ENCODE data around the gene OGFR. TPM values are rescaled to one million over a fixed set of nuclear protein-coding genes. Genes with fewer than 3 reads are reported as not detected.

The OGFR gene
- total RNA-seq, 2 donors from 2014 or later: 50.6 to 57.4 TPM

DNA sequence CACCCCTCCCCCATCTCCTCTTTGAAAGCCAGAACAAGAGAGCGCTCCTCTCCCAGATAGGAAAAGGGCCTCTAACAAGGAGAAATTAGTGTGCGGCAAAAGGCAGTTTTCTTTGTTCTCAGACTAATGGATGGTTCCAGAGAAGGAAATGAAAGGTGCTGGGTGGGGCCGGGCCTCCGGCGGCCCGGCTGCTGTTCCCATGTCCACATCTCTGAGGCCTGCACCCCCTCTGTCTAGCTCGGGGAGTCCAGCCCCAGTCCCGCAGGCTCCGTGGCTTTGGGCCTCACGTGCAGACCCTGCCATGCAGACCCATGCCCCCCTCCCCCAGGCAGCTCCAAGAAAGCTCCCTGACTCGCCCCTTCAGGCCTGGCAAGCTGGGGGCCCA is 44.2 kb upstream of the OGFR start:
- no peaks in the 10 kb centered on the region for H3K27me3 ChIP-seq (replicated peaks; ENCODE audit: insufficient read depth)
- H3K4me1 ChIP-seq (ENCODE audit: control insufficient read depth in 1 of 2, low read depth in 2 of 2): no peaks in the 10 kb centered on the region
- TF ChIP-seq, protein P1, sequence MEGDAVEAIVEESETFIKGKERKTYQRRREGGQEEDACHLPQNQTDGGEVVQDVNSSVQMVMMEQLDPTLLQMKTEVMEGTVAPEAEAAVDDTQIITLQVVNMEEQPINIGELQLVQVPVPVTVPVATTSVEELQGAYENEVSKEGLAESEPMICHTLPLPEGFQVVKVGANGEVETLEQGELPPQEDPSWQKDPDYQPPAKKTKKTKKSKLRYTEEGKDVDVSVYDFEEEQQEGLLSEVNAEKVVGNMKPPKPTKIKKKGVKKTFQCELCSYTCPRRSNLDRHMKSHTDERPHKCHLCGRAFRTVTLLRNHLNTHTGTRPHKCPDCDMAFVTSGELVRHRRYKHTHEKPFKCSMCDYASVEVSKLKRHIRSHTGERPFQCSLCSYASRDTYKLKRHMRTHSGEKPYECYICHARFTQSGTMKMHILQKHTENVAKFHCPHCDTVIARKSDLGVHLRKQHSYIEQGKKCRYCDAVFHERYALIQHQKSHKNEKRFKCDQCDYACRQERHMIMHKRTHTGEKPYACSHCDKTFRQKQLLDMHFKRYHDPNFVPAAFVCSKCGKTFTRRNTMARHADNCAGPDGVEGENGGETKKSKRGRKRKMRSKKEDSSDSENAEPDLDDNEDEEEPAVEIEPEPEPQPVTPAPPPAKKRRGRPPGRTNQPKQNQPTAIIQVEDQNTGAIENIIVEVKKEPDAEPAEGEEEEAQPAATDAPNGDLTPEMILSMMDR (IDR thresholded peaks at IDR 0.05): no peak
- ATAC-seq (ENCODE audit: insufficient number of reproducible peaks, low FRiP score, low read depth) (no peak), DNase-seq (ENCODE audit: low spot score) (no peak)
- no peak overlapping the region for H3K27ac ChIP-seq
- H3K4me3 ChIP-seq: no peak overlapping the region
- peaks cover 5% of the 10 kb centered on the region for H3K9me3 ChIP-seq
- no peaks in the 10 kb centered on the region for H3K36me3 ChIP-seq

DNA sequence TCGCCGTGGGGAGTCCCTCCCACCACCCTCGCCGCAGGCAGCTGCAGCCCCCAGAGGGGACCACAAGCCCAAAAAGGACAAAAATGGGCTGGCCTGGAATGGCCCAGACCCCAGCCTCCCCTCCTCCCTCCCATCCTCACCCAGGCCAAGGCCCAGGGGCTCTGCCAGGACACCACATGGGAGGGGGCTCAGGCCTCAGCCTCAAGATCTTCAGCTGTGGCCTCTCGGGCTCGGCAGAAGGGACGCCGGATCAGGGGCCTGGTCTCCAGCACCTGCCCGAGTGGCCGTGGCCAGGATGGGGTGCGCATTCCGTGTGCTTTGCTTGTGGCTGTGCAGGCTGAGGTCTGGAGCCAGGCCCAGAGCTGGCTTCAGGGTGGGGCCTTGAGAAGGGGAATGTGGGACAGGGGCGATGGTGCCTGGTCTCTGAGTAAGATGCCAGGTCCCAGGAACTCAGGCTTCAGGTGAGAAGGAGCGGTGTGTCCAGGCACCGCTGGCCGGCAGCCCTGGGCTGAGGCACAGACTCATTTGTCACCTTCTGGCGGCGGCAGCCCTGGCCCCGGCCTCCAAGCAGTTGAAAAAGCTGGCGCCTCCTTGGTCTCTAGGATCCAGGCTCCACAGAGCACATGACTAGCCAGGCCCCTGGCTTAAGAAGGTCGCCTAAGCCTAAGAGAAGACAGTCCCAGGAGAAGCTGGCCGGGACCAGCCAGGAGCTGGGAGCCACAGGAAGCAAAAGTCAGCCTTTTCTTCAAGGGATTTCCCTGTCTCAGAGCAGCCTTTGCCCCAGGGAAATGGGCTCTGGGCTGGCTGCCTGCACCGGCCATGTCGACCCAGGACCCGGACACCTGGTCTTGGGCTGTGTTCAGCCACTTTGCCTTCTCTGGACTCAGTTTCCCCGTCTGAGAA is 43.5 kb upstream of the OGFR start:
- DNase-seq (ENCODE audit: low spot score): no peak
- Histone ChIP-seq H3K36me3 (no peaks in the 10 kb centered on the region), H3K4me1 (ENCODE audit: control insufficient read depth in 1 of 2, low read depth in 2 of 2) (no peaks in the 10 kb centered on the region), H3K27ac (no peak overlapping the region), H3K9me3 (peaks cover 5% of the 10 kb centered on the region), H3K27me3 (replicated peaks; ENCODE audit: insufficient read depth) (no peaks in the 10 kb centered on the region), H3K4me3 (no peak overlapping the region)
- TF ChIP-seq, protein P1 (IDR thresholded peaks at IDR 0.05): no peak
- no peak for ATAC-seq (ENCODE audit: insufficient number of reproducible peaks, low FRiP score, low read depth)

DNA sequence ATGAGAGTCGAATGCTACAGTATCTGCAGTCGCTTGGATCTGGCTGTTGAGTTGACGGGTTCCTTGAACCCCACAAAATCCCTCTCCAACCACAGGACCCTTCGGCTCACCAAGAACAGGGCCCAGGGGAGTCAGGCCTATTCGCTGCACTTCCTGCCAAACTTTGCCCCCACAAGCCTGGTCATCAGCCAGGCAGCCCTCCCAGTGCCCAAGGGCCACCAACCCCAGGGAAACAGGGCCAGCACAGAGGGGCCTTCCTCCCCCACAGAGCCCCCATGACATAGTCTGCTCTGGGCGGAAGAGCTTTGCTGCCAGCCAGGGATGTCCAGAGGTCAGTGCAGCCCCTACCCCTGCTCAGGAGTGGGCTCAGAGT is 42.9 kb upstream of the OGFR start:
- TF ChIP-seq, protein P1 (IDR thresholded peaks at IDR 0.05): no peak
- no peak overlapping the region for H3K27ac ChIP-seq
- H3K4me3 ChIP-seq: no peak overlapping the region
- no peak for ATAC-seq (ENCODE audit: insufficient number of reproducible peaks, low FRiP score, low read depth)
- no peaks in the 10 kb centered on the region for H3K36me3 ChIP-seq
- DNase-seq (ENCODE audit: low spot score): no peak
- peaks cover 5% of the 10 kb centered on the region for H3K9me3 ChIP-seq
- H3K27me3 ChIP-seq (replicated peaks; ENCODE audit: insufficient read depth): no peaks in the 10 kb centered on the region
- H3K4me1 ChIP-seq (ENCODE audit: control insufficient read depth in 1 of 2, low read depth in 2 of 2): no peaks in the 10 kb centered on the region

DNA sequence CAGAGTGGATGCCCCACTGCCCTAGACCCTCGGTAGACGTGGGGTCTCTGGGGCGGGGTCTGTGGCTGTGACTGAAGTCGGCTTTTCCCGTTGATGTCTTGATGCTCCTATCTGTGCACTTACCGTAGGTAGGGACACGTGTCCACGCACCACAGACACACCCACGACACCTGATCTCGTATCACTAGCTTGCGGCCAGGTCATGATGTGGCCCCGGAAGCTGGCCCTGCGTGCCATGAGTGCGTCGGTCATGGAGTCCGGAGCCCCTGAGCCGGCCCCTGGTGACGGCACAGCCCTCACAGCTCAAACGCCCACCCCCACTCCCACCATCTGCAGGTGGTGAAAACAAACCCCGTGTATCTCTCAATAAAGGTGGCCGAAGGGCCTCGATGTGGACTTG is 42.3 kb upstream of the OGFR start:
- Histone ChIP-seq H3K9me3 (peaks cover 4% of the 10 kb centered on the region), H3K4me3 (no peak overlapping the region), H3K36me3 (no peaks in the 10 kb centered on the region), H3K4me1 (ENCODE audit: control insufficient read depth in 1 of 2, low read depth in 2 of 2) (no peaks in the 10 kb centered on the region), H3K27me3 (replicated peaks; ENCODE audit: insufficient read depth) (no peaks in the 10 kb centered on the region), H3K27ac (no peak overlapping the region)
- DNase-seq (ENCODE audit: low spot score) (no peak), ATAC-seq (ENCODE audit: insufficient number of reproducible peaks, low FRiP score, low read depth) (no peak)
- TF ChIP-seq, protein P1 (IDR thresholded peaks at IDR 0.05): no peak

DNA sequence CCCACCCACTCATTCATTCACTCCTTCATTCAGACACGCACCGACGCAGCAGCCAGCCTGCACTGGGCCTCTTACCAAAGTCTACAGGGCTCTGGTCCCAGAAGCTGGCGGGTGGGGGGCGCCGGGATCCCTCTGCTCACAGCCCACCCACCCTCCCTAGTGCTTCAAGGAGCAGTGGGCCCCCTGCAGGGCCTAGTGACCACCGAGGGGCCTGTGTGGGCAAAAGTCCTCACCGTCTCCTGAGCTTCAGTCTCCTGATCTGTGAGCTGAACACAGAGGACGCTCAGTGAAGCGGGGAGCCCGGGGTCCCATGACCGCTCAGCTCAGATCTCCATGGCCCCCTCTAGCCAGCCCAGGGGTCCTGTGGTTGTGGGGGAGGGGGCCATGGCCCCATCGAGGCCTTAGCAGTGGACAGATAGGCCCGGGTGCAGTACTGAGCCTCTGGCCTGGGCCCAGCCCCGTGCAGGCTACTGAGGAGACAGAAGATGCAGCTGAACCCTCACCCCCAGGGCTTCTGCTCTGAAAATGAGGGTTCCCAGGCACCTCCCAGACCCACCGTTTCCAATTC is 41.8 kb upstream of the OGFR start:
- Histone ChIP-seq H3K4me3 (no peak overlapping the region), H3K27me3 (replicated peaks; ENCODE audit: insufficient read depth) (no peaks in the 10 kb centered on the region), H3K9me3 (no peaks in the 10 kb centered on the region), H3K27ac (no peak overlapping the region), H3K4me1 (ENCODE audit: control insufficient read depth in 1 of 2, low read depth in 2 of 2) (no peaks in the 10 kb centered on the region), H3K36me3 (no peaks in the 10 kb centered on the region)
- TF ChIP-seq, protein P1 (IDR thresholded peaks at IDR 0.05): no peak
- ATAC-seq (ENCODE audit: insufficient number of reproducible peaks, low FRiP score, low read depth): no peak
- no peak for DNase-seq (ENCODE audit: low spot score)
